ENCODE data around the gene UHMK1.

GRCh38 chr1:162570718-162571117 is 73.1 kb downstream of the UHMK1 start:
- TF ChIP-seq POLR2AphosphoS5 (IDR thresholded peaks at IDR 0.05; ENCODE audit: low read depth, low read length) (no peak), POLR2A (IDR thresholded peaks at IDR 0.05; ENCODE audit: low read depth, low read length) (no peak), TAF1 (IDR thresholded peaks at IDR 0.05; ENCODE audit: low read depth, low read length) (no peak), SPI1 (IDR thresholded peaks at IDR 0.05; ENCODE audit: low read depth, low read length) (no peak), PAX5 (IDR thresholded peaks at IDR 0.05; ENCODE audit: insufficient read depth, low read length, severe bottlenecking) (no peak), POU2F2 (IDR thresholded peaks at IDR 0.05; ENCODE audit: low read depth, low read length) (no peak)

Measured in GM12891 (cell line).